OCI-LY1 (cell line): ENCODE data around the gene CD164L2.
A peak's percentile ranks its signal among the peaks of the same experiment; 100 is the strongest.

ENCODE experiments used
- H2AFZ ChIP-seq: fragments of 200-600 bp; sonication (generic), shearing (Covaris generic); 2 replicates; pipeline ENCODE4 v1.6.0; 2014; ENCODE audit warnings: antibody characterized with exemption, mild to moderate bottlenecking, low read length
- H3F3A ChIP-seq: fragments of 200-600 bp; sonication (generic), shearing (Covaris generic); 2 replicates; pipeline ENCODE4 v1.6.0; 2014; ENCODE audit warnings: mild to moderate bottlenecking, antibody characterized with exemption, low read length, moderate library complexity; ENCODE audit not compliant: insufficient read depth
- H3K27ac ChIP-seq: fragments of 200-600 bp; sonication (generic); 2 replicates; pipeline ENCODE4 v1.5.1; 2014; ENCODE audit warnings: low read length, mixed run types, mild to moderate bottlenecking, low read depth; ENCODE audit not compliant: poor library complexity, severe bottlenecking
- H3K27me3 ChIP-seq: fragments of 200-600 bp; sonication (generic); 2 replicates; pipeline ENCODE4 v1.6.0; 2014; ENCODE audit warnings: antibody characterized with exemption, mild to moderate bottlenecking, low read length, moderate library complexity; ENCODE audit not compliant: insufficient read depth
- H3K36me3 ChIP-seq: fragments of 200-600 bp; sonication (generic); 2 replicates; pipeline ENCODE4 v1.6.1; 2014; ENCODE audit warnings: mild to moderate bottlenecking, antibody characterized with exemption, low read length, moderate library complexity, mixed read lengths; ENCODE audit not compliant: insufficient read depth
- H3K4me1 ChIP-seq: fragments of 200-600 bp; sonication (generic); 2 replicates; pipeline ENCODE4 v1.5.1; 2014; ENCODE audit warnings: mild to moderate bottlenecking, low read length, moderate library complexity; ENCODE audit not compliant: insufficient read depth, severe bottlenecking
- H3K4me2 ChIP-seq: fragments of 200-600 bp; sonication (generic), shearing (Covaris generic); 2 replicates; pipeline ENCODE4 v1.6.1; 2014; ENCODE audit warnings: low read length
- H3K4me3 ChIP-seq: fragments of 200-600 bp; sonication (generic); 2 replicates; pipeline ENCODE4 v1.5.1; 2014; ENCODE audit warnings: low read length, low read depth, mild to moderate bottlenecking, mixed read lengths; ENCODE audit not compliant: poor library complexity, severe bottlenecking
- H3K79me2 ChIP-seq: fragments of 200-600 bp; shearing (Covaris generic); 2 replicates; pipeline ENCODE4 v1.6.1; 2016; ENCODE audit warnings: mixed run types, low read length, mixed read lengths; ENCODE audit not compliant: insufficient read depth
- H3K9ac ChIP-seq: fragments of 200-600 bp; sonication (generic), shearing (Covaris generic); 2 replicates; pipeline ENCODE4 v1.6.1; 2014; ENCODE audit warnings: mild to moderate bottlenecking, low read length, mixed read lengths
- H3K9me2 ChIP-seq: fragments of 200-600 bp; sonication (generic), shearing (Covaris generic); 2 replicates; pipeline ENCODE4 v1.6.1; 2014; ENCODE audit warnings: low read depth, mild to moderate bottlenecking, low read length, mixed read lengths
- H3K9me3 ChIP-seq: fragments of 200-600 bp; shearing (Covaris generic); 2 replicates; pipeline ENCODE4 v1.6.1; 2014; ENCODE audit warnings: low read length, mixed read lengths
- H4K20me1 ChIP-seq: fragments of 200-600 bp; sonication (generic), shearing (Covaris generic); 2 replicates; pipeline ENCODE4 v1.6.0; 2016; ENCODE audit warnings: mild to moderate bottlenecking, low read length; ENCODE audit not compliant: insufficient read depth
- CTCF ChIP-seq: fragments of 200-600 bp; sonication (generic), shearing (Covaris generic); IDR thresholded peaks from 2 replicates; pipeline ENCODE4 v1.5.1; 2017; ENCODE audit warnings: mild to moderate bottlenecking, antibody characterized with exemption, low read length, moderate library complexity, mixed read lengths
- EZH2 ChIP-seq: fragments of 200-600 bp; sonication (generic), shearing (Covaris generic); IDR thresholded peaks from 2 replicates; pipeline ENCODE4 v1.8.0; 2017; ENCODE audit warnings: borderline replicate concordance, mixed run types, mild to moderate bottlenecking, antibody characterized with exemption, low read length, moderate library complexity, mixed read lengths

CD164L2 gene

GRCh38 chr1:27430903-27431600 lies 47.9 kb upstream of the CD164L2 start:
- Histone ChIP-seq H3K27ac (peak overlapping the region; percentile 97), H3K9me2 (no peaks in the 10 kb centered on the region), H3F3A (peaks cover 4% of the 10 kb centered on the region; the same call in 1 of the 2 replicates), H2AFZ (no peak overlapping the region), H3K4me2 (peak overlapping the region; percentile 43; the same call in 1 of the 2 replicates), H3K4me3 (no peak overlapping the region), H3K36me3 (peaks cover 30% of the 10 kb centered on the region; the same call in 1 of the 2 replicates), H3K9ac (peak overlapping the region; percentile 30; the same call in 1 of the 2 replicates), H3K27me3 (no peaks in the 10 kb centered on the region), H4K20me1 (no peaks in the 10 kb centered on the region), H3K9me3 (no peaks in the 10 kb centered on the region), H3K4me1 (peaks cover 100% of the 10 kb centered on the region), H3K79me2 (peaks cover 62% of the 10 kb centered on the region)
- TF ChIP-seq CTCF (no peak), EZH2 (no peak)

- H2AFZ ChIP-seq: no peak overlapping the region
Observed at GRCh38 chr1:27429029-27429425, 45.9 kb upstream of the CD164L2 start.

GRCh38 chr1:27428316-27429028 lies 45.3 kb upstream of the CD164L2 start:
- Histone ChIP-seq H3K4me1 (peaks cover 81% of the 10 kb centered on the region), H3K27me3 (no peaks in the 10 kb centered on the region), H3K9ac (peak overlapping the region; percentile 53), H3F3A (peaks cover 4% of the 10 kb centered on the region; the same call in 1 of the 2 replicates), H2AFZ (no peak overlapping the region), H3K36me3 (peaks cover 50% of the 10 kb centered on the region; the same call in 1 of the 2 replicates), H3K4me3 (peak overlapping the region; percentile 44), H3K4me2 (peak overlapping the region; percentile 78), H3K9me3 (no peaks in the 10 kb centered on the region), H4K20me1 (no peaks in the 10 kb centered on the region), H3K9me2 (no peaks in the 10 kb centered on the region), H3K79me2 (peaks cover 46% of the 10 kb centered on the region), H3K27ac (peak overlapping the region; percentile 97)
- no peak for TF ChIP-seq EZH2
- no peak for TF ChIP-seq CTCF

More at GRCh38 chr1:27429029-27429425, 45.9 kb upstream of the CD164L2 start:
- Histone ChIP-seq H3K36me3 (peaks cover 44% of the 10 kb centered on the region; the same call in 1 of the 2 replicates), H3K27me3 (no peaks in the 10 kb centered on the region), H3K4me1 (peaks cover 85% of the 10 kb centered on the region), H3K4me2 (peak overlapping the region; percentile 78), H4K20me1 (no peaks in the 10 kb centered on the region), H3F3A (peaks cover 4% of the 10 kb centered on the region; the same call in 1 of the 2 replicates), H3K9me3 (no peaks in the 10 kb centered on the region), H3K9ac (peak overlapping the region; percentile 53), H3K9me2 (no peaks in the 10 kb centered on the region), H3K27ac (peak overlapping the region; percentile 97), H3K4me3 (peak overlapping the region; percentile 44), H3K79me2 (peaks cover 48% of the 10 kb centered on the region)
- TF ChIP-seq CTCF: no peak
- no peak for TF ChIP-seq EZH2
